ENCODE data around the gene SELENOH.

- TF ChIP-seq CTCF (conservative IDR thresholded peaks at IDR 0.05; ENCODE audit: low read depth, low read length) (no peak), EZH2 (IDR thresholded peaks at IDR 0.05; ENCODE audit: borderline replicate concordance, low read depth, low read length, poor library complexity, severe bottlenecking) (no peak)
These were observed 50.2 kb downstream of the SELENOH start for GRCh38 chr11:57791321-57792059.
